BLaER1 (cell line): Measurements from ENCODE around the gene GNAQ.
"Not testable (repeated sequence)": the region's sequence is repeated elsewhere in the genome, so short reads cannot be mapped to it uniquely, and the experiment has no call there.

Source experiments
- H3K27ac ChIP-seq: shearing (Covaris generic); formaldehyde crosslinking; 2 replicates; pipeline ENCODE4 v1.8.1; 2022
- H3K27me3 ChIP-seq: shearing (Covaris generic); formaldehyde crosslinking; 2 replicates; pipeline ENCODE4 v1.8.1; 2022
- H3K36me3 ChIP-seq: shearing (Covaris generic); formaldehyde crosslinking; 2 replicates; pipeline ENCODE4 v1.8.1; 2022
- H3K4me1 ChIP-seq: shearing (Covaris generic); formaldehyde crosslinking; 2 replicates; pipeline ENCODE4 v1.8.1; 2022
- H3K4me2 ChIP-seq: shearing (Covaris generic); formaldehyde crosslinking; 2 replicates; pipeline ENCODE4 v1.8.1; 2022
- H3K4me3 ChIP-seq: shearing (Covaris generic); formaldehyde crosslinking; 2 replicates; pipeline ENCODE4 v1.8.1; 2022
- H3K9ac ChIP-seq: shearing (Covaris generic); formaldehyde crosslinking; 2 replicates; pipeline ENCODE4 v1.8.1; 2022
- H3K9me3 ChIP-seq: shearing (Covaris generic); formaldehyde crosslinking; 2 replicates; pipeline ENCODE4 v1.8.1; 2022
- H4K20me1 ChIP-seq: shearing (Covaris generic); formaldehyde crosslinking; 2 replicates; pipeline ENCODE4 v1.8.1; 2022
- Cebpa-rat ChIP-seq: shearing (Covaris generic); IDR thresholded peaks from 2 replicates; pipeline ENCODE4 v1.8.1; 2022

The GNAQ gene

DNA sequence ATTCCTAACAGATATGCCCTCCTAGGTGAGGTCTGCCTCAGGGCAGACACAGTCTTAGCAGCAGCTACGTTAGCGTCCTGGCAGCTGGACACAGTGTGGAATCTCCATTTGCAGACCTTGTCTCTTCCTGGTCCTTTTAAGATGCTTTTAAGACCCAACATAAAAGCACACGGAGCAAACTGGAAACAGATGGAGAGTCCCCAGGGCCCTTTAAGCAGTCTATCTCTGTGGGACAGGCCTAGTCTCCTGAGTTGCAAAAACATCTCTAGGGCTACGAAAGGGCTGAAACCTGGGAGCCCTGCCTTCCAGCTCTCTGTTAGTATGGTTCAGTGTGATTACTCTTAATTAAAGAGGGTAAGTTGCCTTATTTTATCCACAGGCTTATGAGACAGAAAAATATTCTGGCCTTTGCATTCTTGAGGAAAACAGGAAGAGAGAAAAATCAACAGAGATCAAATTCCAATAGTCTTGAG lies 317.5 kb downstream of the GNAQ start:
- TF ChIP-seq Cebpa-rat, result no peak
- Histone ChIP-seq H4K20me1 (no peaks in the 10 kb centered on the region), H3K4me3 (no peak overlapping the region), H3K4me1 (peaks cover 5% of the 10 kb centered on the region; the same call in 1 of the 2 replicates), H3K9ac (no peak overlapping the region), H3K4me2 (no peak overlapping the region), H3K36me3 (no peaks in the 10 kb centered on the region), H3K9me3 (no peaks in the 10 kb centered on the region), H3K27ac (no peak overlapping the region), H3K27me3 (no peaks in the 10 kb centered on the region)

DNA sequence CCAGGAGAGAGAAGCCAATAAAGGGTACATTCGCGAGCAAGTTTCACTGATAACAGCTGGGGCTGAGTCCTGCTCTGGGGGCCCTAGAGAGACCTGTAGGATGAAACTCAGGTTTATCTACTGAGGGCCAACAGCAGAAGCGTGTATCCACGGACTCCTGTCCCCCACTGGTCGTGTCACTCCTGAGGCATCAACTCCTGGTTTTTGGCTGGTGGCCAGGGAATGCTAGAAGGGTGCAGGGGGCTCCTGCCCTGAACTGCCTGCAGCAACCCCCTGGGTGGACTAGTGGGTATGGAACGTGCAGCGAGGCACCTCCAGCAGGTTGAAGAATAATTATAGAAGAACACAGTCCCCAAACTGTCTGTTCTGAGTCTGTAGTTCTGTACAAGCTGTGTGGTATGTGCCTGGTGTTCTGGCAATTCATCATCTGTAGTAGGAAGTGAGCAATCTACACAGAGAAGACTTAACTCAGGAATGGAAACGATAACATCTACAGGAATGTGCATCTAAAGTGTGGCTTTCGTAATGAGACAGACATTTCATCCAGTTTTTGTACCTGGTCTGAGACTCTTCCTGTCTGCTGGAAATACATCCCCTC lies 319.0 kb downstream of the GNAQ start:
- no peak overlapping the region for H3K4me2 ChIP-seq

DNA sequence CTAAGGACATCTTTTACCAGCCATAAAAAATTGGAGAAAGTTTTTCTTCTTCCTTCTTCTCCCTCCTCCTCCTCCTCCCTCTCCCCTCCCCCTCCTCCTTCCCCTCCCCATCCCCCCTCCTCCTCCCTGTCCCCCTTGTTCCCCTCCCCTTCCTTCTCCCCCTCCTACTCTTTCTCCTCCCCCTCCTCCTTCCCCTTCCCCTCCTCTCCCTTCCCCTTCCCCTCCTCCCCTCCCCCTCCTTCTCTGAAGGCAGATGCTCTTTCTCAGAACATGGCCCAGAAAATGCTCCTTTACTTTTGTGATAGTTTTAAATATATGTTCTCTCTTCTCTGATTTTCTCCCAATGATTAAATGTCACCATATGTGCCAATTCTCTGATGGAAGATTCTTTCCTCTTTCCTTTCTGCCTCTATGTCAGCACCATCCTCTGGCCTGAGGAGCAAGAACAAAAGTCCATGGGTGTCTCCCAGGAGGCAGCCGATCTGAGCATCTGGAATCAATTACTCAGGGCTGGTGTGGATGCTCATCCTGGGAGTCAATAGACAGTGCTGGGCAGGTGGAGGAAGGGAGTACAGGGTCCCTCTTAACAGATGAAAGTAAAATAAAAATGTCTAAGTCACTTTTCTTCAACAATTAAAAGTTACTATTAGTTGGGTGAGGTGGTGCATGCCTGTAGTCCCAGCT lies 320.5 kb downstream of the GNAQ start:
- Histone ChIP-seq H3K27me3 (no peaks in the 10 kb centered on the region), H3K4me2 (no peak overlapping the region), H3K9me3 (peaks cover 8% of the 10 kb centered on the region; the same call in 1 of the 2 replicates), H3K9ac (no peak overlapping the region), H3K4me1 (peaks cover 5% of the 10 kb centered on the region; the same call in 1 of the 2 replicates), H4K20me1 (no peaks in the 10 kb centered on the region), H3K27ac (no peak overlapping the region), H3K4me3 (no peak overlapping the region), H3K36me3 (no peaks in the 10 kb centered on the region)
- TF ChIP-seq Cebpa-rat, result no peak

More for the DNA sequence above, 319.0 kb downstream of the GNAQ start:
- TF ChIP-seq Cebpa-rat, result no peak
- no peaks in the 10 kb centered on the region for H3K27me3 ChIP-seq
- H3K9ac ChIP-seq, result no peak overlapping the region
- H3K4me3 ChIP-seq, result no peak overlapping the region
- H3K4me1 ChIP-seq, result peaks cover 5% of the 10 kb centered on the region; the same call in 1 of the 2 replicates
- no peak overlapping the region for H3K27ac ChIP-seq
- no peaks in the 10 kb centered on the region for H4K20me1 ChIP-seq
- peaks cover 8% of the 10 kb centered on the region; the same call in 1 of the 2 replicates for H3K9me3 ChIP-seq
- no peaks in the 10 kb centered on the region for H3K36me3 ChIP-seq

DNA sequence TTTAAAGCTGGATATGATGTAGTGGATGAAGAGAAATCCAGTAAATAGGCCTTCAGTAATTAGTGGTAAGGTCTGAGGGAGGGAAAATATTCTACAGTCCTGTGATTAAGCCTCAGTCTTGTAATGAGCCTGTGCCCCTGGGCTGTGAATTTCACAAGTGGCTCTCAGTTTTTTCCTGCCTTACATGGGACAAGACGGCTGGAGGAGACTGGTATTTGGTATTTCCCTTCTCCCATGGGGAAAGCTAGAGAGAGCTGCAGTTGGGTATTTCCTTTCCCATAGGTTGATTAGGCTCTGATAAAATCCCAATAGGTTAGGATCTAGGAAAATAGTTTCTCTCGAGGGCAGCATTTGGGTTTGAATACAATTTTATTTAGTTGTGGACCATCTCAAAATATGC lies 321.3 kb downstream of the GNAQ start:
- H4K20me1 ChIP-seq, result no peaks in the 10 kb centered on the region
- H3K27me3 ChIP-seq, result no peaks in the 10 kb centered on the region
- H3K4me1 ChIP-seq, result peaks cover 5% of the 10 kb centered on the region; the same call in 1 of the 2 replicates
- H3K4me2 ChIP-seq, result no peak overlapping the region
- no peak overlapping the region for H3K4me3 ChIP-seq
- no peak overlapping the region for H3K27ac ChIP-seq
- no peak overlapping the region for H3K9ac ChIP-seq
- H3K9me3 ChIP-seq, result peaks cover 8% of the 10 kb centered on the region; the same call in 1 of the 2 replicates
- no peak for TF ChIP-seq Cebpa-rat
- no peaks in the 10 kb centered on the region for H3K36me3 ChIP-seq

DNA sequence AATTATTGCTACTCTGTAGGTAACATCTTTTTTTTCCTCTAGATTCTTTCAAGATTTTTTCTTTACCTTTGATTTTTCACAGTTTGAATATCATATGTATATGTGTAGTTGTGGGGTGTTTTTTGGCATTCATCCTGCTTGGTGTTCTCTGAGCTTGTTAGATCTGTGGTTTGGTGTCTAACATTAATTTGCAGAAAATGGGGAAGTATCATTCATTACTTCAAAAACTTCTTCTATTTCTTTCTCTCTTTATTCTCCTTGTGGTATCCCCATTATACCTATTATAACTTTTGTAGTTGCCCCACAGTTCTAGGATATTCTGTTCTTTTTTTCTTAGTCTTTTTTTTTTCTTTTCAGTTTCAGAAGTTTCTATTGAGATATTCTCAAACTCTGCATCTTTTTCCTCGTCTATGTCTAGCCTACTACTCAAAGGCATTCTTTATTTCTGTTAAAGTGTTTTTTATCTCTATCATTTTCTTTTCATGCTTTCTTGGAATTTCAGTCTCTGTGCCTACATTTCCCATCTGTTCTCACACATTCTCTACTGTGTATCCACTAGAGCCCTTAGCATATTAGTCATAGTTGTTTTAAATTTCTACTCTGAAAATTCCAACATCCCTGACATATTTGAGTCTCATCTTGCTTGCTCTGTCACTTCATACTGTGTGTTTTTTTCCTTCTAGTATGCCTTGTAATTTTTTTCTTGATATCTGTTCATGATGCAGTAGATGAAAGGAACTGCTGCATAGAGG lies 323.4 kb downstream of the GNAQ start:
- H4K20me1 ChIP-seq, result no peaks in the 10 kb centered on the region
- H3K4me3 ChIP-seq, result no peak overlapping the region
- H3K27me3 ChIP-seq, result no peaks in the 10 kb centered on the region
- TF ChIP-seq Cebpa-rat, result no peak
- H3K27ac ChIP-seq, result no peak overlapping the region
- peaks cover 8% of the 10 kb centered on the region; the same call in 1 of the 2 replicates for H3K9me3 ChIP-seq
- H3K36me3 ChIP-seq, result no peaks in the 10 kb centered on the region
- no peaks in the 10 kb centered on the region; the same call in 1 of the 2 replicates for H3K4me1 ChIP-seq
- no peak overlapping the region for H3K4me2 ChIP-seq
- H3K9ac ChIP-seq, result no peak overlapping the region

DNA sequence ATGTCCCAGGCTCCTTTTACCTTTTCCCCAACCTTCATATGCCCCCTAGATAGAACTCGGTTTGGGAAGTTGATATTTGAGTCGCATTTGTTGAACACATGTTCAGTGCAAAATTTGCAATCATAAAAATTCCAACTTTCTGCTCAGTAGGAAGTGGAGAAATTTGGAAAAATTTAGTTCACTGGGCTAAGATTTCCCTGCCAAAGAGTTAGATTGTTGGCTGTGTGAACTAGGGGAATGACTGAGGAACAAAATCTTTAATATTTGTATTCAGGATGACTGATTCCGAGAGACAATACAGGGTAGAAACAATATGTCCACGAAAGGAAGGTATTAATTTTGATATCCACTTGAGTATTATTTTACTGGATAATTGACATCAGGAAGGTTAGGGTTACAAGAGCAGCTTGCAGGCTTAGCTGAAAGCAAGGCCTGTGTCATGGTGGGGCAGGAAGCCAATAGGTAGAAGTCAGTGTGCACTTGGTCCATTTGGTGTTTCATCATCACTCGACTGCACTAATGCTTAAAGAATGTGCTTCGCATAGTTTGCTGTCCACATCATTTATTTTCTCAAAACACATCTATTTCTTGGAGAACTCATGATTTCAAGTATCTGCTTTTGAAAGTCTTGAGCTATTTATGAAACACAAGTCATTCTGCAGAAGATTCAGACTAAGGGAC lies 324.1 kb downstream of the GNAQ start:
- Histone ChIP-seq H3K27ac (no peak overlapping the region), H3K27me3 (no peaks in the 10 kb centered on the region), H3K36me3 (no peaks in the 10 kb centered on the region), H3K9me3 (peaks cover 8% of the 10 kb centered on the region; the same call in 1 of the 2 replicates), H3K4me3 (no peak overlapping the region), H3K4me1 (no peaks in the 10 kb centered on the region; the same call in 1 of the 2 replicates), H4K20me1 (no peaks in the 10 kb centered on the region), H3K4me2 (no peak overlapping the region), H3K9ac (no peak overlapping the region)
- TF ChIP-seq Cebpa-rat, result no peak

DNA sequence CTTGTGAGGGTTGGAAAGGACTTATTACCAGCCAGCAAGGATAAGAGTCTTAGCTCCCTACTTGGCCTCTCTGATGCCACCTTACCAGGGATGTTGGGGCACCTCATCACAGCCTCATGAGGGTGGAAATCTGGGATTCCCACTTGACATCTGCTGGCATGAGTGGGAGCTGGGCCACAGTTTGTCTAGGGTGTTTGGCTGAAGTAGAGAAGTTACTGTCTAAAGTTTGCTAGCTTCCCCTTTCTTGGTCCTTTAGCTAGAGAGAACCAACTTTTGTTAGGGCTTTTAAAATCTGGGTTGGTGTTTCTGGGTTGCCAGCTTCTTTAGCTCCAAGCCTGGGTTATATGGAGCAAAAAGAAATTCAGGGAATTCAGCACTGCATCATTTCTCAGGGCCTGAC lies 326.0 kb downstream of the GNAQ start:
- Histone ChIP-seq H3K9ac (no peak overlapping the region), H3K4me2 (no peak overlapping the region), H3K27ac (no peak overlapping the region), H3K36me3 (no peaks in the 10 kb centered on the region), H3K4me3 (no peak overlapping the region), H3K4me1 (no peaks in the 10 kb centered on the region; the same call in 1 of the 2 replicates), H3K27me3 (no peaks in the 10 kb centered on the region), H4K20me1 (no peaks in the 10 kb centered on the region), H3K9me3 (peaks cover 8% of the 10 kb centered on the region; the same call in 1 of the 2 replicates)
- TF ChIP-seq Cebpa-rat, result no peak

DNA sequence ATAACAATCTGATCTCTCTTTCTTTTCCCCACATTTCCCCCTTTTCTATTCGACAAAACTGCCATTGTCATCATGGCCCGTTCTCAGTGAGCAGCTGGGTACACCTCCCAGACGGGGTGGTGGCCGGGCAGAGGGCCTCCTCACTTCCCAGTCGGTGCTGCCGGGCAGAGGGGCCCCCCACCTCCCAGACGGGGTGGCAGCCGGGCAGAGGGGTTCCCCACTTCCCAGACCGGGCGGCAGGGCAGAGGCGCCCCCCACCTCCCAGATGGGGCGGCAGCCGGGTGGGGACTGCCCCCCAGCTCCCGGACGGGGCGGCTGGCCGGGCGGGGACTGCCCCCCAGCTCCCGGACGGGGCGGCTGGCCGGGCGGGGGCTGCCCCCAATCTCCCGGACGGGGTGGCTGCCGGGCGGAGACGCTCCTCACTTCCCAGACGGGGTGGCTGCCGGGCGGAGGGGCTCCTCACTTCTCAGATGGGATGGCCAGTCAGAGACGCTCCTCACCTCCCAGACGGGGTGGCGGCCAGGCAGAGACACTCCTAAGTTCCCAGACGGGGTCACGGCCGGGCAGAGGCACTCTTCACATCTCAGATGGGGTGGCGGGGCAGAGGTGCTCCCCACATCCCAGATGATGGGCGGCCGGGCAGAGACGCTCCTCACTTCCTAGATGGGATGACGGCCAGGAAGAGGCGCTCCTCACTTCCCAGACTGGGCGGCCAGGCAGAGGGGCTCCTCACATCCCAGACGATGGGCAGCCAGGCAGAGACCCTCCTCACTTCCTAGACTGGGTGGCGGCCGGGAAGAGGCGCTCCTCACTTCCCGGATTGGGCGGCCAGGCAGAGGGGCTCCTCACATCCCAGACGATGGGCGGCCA lies 328.9 kb downstream of the GNAQ start:
- H3K27me3 ChIP-seq, H3K4me2 ChIP-seq, H3K4me1 ChIP-seq, H3K36me3 ChIP-seq, H4K20me1 ChIP-seq, H3K4me3 ChIP-seq, H3K9me3 ChIP-seq, H3K27ac ChIP-seq, H3K9ac ChIP-seq: not testable (repeated sequence)
